HG02571 (cell line): ENCODE measurements around the gene PEX11G.

Experiments used
- ATAC-seq: cut with Tn5 transposase; IDR thresholded peaks from one replicate; pipeline ENCODE4 v1.9.1; 2021; ENCODE audit warnings: mild to moderate bottlenecking, moderate library complexity; ENCODE audit not compliant: unreplicated experiment

The PEX11G gene

DNA sequence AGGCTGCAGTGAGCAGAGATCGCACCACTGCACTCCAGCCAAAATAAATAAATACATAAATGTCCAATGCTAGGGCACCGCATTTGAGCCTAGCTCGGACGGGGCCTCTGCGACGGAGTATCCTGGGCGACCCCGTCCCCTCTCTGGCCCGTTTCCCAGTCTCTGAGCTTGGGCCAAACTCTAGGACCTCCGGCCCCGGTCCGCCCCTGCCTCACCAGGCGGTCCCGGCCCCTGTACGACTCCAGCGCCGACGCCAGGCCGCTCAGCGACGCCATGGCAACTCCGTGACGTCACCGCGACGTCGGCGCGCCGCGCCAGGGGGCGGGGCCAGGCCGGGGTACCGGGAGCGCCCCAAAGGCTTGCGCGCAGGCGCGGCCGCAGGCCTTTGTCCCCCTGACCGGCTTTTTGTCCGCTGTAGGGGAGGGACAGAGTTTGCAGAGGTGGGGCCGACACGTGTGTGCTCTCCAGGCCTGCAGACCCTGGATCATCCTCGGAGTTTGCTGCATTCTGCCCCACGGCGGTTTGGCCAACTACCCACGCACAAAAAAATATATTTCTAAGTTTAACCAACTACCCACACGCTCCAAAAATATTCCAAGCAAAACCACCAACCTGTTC is at the start of gene PEX11G:
Gene PEX11G, minus strand, starts transcription at position 300 of the 618 bp plus-strand sequence. Its CDS starts 25 bp downstream, at position 275.
- no peak for ATAC-seq

DNA sequence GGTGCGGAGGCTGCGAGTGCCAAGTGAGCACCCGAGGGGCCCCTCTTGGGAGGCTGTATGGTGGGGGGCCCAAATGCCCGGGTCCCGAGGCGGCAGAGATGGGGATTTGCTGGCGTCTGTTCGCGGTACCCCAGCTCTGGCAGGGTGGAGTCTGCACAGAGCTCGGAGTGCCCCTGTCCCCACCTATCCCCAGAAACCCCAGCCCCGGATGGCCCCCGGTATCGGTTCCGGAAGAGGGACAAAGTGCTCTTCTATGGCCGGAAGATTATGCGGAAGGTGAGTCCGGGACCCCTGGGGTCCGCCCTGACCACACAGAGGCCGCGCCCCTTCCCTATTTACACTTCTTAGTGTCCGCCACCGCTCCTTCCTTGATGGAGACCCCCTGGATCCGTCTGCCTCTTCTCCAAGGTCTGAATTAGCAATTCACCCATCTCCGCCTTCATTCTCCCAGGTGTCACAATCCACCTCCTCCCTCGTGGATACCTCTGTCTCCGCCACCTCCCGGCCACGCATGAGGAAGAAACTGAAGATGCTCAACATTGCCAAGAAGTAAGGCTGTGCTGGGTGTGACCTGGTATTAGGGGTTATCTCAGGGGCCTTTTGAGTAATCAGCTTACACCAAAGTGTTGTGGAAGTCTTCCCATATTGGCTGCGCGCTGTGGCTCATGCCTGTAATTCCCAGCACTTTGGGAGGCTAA is 47.3 kb upstream of the PEX11G start:
- peak; percentile 4 for ATAC-seq

DNA sequence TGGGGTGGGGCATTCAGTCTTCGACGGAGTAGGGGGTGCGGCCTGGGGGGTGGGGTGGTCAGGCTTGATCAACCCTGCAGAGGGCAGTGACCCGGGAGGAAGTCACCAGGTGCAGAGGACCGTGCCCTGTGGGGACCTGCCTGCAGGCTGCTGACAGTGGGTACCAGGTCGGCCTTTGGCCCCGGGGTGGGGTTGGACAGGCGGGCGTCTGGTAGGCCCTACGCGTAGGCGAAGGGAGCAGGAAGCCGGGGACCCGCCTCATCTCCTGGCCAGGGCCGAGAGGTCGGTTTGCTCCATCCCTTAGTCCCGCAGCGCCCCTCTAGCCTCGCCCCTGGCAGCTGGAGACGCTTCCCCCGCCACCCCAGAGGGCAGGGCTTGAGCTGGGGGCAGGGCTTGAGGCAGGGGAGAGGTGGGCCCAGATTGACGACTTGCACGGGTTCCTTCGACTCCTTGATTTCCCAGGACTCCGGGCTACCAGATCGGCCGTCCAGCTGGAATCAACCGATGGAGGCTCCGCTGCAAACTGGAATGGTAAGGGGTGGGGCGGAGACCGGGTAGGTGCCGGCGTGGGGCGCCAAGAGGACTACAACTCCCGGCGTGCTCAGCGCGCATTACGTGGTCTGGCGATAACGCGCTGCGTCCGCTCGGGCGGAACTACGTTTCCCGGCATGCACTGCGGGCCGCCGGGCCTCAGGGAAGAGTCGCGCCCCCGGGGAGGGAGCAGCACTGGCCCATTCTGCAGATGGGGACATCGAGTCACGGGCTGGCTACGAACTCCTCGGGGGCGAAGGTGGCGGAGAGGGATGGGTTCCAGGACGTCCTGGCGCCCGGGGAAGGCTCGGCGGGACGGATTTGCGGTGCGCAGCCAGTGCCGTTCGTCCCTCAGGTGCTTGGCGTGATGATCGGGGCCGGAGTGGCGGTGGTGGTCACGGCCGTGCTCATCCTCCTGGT is 46.5 kb upstream of the PEX11G start, which contains the start of gene PNPLA6:
Gene PNPLA6, plus strand, starts transcription at position 671 of the 951 bp plus-strand sequence. Its CDS starts 72 bp downstream, at position 743.
- ATAC-seq = peak; percentile 72

DNA sequence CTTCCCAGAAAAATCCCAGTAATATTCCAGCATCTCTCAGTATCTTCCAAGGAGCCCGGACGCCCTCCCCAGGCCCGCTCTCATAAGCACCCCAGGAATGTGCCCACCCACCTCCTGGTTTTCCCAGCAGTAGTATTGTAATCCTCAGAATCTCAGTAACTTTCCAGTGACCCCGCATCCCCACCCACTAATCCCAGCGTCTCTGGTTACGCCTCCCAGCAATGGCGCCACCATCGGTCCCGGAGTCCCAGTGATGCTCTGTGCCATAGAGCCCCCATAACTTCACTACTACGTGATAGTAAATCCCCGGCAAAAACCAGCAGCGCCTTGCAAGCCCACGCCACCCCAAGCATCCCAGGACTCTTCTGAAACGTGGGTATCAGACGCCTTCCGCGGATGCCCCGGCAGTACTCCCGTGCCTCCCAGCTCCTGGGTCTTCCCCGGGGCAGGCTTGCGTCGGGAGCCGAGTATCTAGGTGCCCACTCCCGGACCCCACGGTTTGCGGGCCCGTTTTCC is 45.8 kb upstream of the PEX11G start:
- peak; percentile 5 for ATAC-seq

DNA sequence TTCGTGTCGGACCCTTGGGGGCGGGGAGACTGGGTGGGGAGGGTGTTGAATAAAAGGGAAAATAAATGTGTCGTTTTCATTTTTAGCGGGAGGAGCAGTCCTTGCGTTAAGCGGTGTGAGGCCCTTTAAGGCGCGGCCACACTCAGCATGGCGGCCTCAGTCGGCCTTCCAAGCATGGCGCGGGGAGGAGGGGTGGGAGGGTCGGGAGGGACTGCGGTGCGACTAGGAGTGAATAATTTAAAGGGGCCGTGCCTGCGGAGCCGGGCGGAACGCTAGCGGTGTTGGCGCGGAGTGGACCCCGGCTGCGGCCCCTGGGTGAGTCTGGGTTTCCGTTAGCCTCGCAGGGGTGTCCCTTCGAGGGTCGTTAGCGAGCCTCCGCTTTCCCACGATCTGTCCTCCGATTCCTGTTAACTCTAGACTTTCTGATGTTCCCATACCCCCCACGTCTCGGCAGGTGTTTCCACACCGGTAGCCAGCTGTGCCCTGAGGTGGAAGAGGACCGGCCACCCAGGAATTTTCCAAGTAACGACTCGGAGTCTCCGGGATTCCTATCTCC is 45.2 kb upstream of the PEX11G start:
- ATAC-seq = no peak

DNA sequence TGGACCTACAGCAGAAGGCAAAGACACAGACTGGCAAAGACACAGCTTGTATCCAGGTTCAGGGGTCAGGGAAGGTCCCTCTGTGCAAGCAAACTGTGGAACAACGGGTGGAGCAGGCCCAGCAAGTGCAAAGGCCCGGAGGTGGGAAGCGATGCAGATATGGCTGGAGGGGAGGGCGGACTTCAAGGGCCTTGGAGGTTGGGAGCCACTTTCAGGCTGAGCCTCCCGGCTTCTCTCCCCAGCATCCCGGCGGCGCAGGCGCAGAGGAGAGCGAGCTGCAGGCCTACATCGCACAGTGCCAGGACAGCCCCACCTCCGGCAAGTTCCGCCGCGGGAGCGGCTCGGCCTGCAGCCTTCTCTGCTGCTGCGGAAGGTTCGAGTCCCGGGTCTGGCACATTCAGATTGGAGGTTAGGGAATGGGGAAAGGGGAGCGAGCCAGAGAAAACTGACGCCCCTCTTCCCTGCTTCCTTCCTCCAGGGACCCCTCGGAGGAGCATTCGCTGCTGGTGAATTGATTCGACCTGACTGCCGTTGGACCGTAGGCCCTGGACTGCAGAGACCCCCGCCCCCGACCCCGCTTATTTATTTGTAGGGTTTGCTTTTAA is 44.5 kb upstream of the PEX11G start:
- no peak for ATAC-seq

DNA sequence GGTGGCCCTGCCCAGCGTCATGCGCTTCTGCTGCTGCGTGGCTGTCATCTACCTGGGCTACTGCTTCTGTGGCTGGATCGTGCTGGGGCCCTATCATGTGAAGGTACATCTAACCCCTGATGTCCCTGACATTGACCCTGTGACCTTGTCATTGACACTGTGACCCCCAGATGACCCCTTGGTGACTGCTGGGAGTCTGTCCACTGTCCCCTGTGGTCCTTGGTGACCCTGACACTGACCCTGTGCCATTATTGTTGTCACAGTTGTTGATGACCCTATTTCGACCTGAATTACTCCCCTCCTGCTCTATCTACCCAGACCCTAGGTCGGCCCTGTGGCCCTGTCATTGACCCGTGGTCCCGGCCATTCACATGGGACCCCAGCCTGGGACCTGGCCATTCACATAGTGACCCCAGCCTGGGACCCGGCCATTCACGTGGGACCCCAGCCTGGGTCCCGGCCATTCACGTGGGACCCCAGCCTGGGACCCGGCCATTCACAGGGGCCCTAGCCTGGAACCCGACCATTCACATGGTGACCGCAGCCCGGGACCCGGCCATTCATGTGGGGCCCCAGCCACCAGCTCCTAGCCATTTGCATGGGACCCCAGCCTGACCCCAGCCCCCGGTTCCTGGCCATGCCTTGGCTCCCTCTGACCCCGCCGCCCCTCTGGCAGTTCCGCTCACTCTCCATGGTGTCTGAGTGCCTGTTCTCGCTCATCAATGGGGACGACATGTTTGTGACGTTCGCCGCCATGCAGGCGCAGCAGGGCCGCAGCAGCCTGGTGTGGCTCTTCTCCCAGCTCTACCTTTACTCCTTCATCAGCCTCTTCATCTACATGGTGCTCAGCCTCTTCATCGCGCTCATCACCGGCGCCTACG is 41.0 kb upstream of the PEX11G start:
- no peak for ATAC-seq

DNA sequence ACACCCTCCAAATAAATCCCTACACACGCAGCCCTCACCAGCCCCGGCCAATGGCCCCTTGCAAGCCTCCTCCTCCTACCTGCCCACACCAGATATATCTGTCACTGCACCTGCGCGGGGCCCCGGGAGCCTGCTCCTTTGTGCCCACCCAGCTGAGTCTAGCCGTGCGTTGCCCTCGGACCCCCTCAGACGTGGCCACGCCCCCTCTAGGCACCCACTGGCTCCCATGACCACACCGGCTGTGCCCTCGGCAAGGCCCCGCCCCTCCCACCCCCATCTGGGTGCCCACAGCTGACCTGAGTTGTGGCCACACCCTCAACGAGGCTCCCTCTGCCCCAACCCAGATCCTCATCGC is 40.4 kb upstream of the PEX11G start:
- ATAC-seq = no peak

DNA sequence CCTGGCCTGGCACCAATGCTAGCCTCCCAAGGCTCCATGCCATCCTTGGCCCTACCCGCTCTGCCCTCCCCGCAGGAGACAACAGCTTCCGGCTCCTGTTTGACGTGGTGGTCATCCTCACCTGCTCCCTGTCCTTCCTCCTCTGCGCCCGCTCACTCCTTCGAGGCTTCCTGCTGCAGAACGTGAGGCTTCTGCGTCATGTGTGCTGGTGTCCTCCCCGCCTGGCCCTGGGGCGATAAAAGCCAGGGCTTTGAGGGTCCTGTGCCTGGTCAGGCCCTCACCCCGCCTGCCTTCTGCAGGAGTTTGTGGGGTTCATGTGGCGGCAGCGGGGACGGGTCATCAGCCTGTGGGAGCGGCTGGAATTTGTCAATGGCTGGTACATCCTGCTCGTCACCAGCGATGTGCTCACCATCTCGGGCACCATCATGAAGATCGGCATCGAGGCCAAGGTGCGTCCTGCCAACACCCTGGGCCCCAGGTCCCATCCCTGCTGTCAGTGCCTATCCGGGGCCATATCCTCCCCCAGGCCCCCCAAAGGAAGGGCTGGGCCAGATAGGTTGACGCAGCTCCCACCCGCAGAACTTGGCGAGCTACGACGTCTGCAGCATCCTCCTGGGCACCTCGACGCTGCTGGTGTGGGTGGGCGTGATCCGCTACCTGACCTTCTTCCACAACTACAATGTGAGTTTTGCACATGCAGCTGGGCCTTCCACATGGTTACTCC is 39.8 kb upstream of the PEX11G start:
- ATAC-seq = no peak

DNA sequence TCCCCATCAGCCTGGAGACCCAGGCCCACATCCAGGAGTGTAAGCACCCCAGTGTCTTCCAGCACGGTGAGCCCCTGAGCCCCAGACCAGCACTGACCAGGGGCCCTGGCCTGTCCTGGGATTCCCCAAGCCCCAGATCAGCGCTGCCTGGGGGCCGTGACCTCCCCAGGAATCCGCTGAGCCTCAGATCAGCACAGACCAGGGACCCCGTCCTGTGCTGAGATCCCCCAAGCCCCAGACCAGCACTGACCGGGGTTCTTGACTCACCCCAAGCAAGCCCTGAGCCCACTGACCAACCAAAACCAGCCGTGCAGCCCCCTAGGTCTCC is 39.3 kb upstream of the PEX11G start:
- no peak for ATAC-seq

DNA sequence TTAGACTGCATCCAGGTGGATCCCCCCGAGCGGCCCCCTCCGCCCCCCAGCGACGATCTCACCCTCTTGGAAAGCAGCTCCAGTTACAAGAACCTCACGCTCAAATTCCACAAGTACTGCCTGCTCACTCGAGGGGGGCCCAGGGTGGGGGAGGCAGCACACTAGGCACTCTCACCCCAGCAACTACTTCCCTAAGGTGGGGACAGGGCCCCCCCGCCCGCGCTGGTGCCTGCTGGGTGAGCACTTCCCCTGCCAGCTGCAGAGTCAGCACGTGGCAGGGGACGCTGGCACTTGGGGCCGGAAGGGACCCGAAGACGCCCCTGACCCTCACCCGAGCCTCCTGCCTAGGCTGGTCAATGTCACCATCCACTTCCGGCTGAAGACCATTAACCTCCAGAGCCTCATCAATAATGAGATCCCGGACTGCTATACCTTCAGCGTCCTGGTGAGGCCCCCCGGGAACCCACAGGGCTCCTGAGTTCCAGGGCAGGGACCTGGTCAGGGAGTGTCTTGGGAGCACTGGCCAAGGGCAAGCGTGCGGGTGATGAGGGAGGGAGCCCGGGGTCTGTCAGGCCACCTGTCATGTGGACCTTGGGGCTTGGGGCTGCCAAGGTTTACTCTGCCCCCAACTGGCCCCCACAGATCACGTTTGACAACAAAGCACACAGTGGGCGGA is 38.8 kb upstream of the PEX11G start:
- no peak for ATAC-seq

DNA sequence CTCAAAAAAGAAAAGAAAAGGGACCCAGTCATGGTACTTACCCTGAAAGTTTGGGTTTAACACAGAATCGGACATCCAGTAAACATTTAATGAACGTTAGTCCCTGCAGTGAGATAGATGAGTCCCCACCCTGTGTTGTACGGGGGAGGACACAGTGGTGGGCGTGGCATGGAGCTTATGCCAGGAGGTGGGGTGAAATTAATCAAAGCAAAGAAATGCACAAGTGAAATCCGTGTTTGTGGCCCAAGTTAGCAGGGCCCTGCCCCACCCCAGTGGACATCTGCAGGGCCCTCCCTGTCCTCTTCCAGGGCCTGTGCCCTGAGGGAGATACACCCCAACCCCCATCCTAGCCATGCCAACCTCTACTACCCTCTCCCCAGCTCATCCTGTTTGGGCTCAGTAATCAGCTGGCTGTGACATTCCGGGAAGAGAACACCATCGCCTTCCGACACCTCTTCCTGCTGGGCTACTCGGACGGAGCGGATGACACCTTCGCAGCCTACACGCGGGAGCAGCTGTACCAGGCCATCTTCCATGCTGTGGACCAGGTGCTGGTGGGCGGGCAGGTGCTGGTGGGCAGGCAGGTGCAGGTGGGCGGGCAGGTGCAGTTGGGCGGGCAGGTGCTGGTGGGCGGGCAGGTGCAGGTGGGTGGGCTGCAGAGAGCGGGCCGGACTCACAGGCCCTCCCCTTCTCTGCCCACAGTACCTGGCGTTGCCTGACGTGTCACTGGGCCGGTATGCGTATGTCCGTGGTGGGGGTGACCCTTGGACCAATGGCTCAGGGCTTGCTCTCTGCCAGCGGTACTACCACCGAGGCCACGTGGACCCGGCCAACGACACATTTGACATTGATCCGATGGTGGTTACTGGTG is 37.5 kb upstream of the PEX11G start:
- ATAC-seq = no peak

DNA sequence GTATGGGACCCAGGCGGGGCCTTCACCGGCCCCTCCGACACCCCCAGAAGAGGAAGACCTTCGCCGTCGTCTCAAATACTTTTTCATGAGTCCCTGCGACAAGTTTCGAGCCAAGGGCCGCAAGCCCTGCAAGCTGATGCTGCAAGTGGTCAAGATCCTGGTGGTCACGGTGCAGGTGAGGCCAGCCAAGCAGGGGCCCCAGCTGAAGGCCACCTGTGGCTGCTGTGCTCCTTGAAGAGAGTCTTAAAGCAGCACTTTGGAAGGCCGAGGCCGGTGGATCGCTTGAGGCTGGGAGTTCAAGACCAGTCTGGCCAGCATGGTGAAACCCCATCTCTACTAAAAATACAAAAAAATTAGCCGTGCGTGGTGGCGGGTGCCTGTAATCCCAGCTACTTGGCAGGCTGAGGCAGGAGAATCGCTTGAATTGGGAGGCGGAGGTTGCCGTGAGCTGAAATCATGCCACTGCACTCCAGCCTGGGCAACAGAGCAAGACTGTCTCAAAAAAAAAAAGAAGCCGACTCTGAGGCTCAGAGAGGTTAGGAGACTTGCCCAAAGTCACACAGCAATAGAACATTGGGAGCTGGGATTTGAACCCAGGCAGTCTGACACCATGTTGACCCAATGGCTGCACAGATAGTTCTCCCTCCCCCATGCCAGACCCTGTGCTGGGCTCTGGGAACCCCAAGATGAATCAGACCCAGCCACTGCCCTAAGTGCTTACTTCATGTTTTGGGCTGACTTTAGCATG is 36.3 kb upstream of the PEX11G start:
- no peak for ATAC-seq

DNA sequence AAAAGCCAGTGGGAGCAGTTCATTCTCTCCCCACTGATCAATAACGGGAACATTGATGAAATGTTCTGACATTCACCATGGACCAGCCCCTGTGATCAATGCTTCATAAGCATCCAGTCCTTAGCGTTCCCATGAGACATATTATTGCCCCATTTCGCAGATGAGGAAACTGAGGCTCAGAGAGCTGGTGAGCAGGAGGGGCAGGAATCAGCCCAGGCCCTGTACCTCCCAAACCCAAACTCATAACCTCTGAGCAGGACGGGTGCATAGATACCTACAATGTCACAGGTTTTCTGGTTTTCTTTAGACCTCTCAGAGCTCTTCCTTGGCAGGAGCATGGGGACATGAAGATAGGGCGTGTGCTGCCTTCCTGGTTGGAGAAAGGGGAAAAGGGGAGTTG is 35.7 kb upstream of the PEX11G start:
- no peak for ATAC-seq

DNA sequence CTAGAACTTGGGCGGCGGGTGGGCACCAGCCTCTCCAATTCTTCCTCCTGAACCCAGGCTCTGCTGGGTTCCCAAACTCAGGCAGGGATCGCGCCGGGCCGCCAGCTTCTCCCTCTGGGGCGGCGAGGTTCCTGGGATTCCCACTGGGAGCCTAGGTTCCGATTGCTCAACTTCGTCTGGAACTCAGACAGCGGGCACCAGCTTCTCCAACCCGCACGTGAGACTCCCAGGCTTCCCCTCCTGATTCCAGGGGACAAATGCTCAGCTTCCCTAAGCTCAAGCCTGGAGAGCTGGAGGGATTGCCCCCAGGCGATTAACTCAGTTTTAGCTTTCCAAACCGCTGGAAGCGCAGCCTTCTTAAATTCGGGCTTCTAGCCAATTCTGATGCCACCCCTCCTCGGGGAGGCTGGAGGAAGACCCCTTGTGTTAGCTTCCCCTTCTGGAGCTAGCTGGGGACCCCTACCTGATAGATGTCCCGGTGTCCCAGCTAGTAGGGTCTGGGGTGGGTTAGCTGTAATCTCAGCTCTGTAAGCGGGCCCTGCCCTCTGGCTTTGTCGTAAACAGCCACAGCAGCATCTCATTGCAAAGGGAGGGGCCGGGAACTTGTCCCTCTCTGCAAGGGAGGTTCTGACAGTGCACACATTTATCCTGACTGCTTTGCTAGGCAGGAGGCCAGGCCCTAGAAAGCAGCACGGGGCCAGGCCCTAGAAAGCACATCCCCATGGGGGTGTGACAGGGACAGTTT is 34.3 kb upstream of the PEX11G start:
- no peak for ATAC-seq
